Natural killer cell treated with Interleukin-12 subunit alpha and Interleukin-12 subunit beta and Interleukin-15 and Interleukin-18, amount 100 ng/mL, for 72 hours (primary cell): Measurements from ENCODE around the gene CPEB4. TPM values are rescaled to one million over a fixed set of nuclear protein-coding genes. Genes with fewer than 3 reads are reported as not detected.

Source experiments
- ATAC-seq, 2 donors: fragments of 150-1000 bp; cut with Tn5 transposase in 1 of 2; sonication (Bioruptor Pico), chemical (Tn5 transposase) in 1 of 2; 2 replicates each; pipeline ENCODE4 v1.10.0; 2021
- DNase-seq: peaks from one replicate; pipeline ENCODE4 v3.0.0; 2022; ENCODE audit warnings: low spot score
- H3K27ac Mint-ChIP-seq, 2 donors: 1 replicate in 1 of 2; 2 replicates in 1 of 2; pipeline ENCODE4 v1.8.0; 2022; ENCODE audit warnings: mixed read lengths in 2 of 2, mild to moderate bottlenecking in 1 of 2, moderate library complexity in 1 of 2
- H3K27me3 Mint-ChIP-seq, 2 donors: 1 replicate in 1 of 2; 2 replicates in 1 of 2; pipeline ENCODE4 v1.8.0; 2022; ENCODE audit warnings: mixed read lengths in 2 of 2
- H3K36me3 Mint-ChIP-seq: one replicate; pipeline ENCODE4 v1.8.0; 2022; ENCODE audit warnings: mixed read lengths
- H3K4me1 Mint-ChIP-seq, 2 donors: 1 replicate in 1 of 2; 2 replicates in 1 of 2; pipeline ENCODE4 v1.8.0; 2022; ENCODE audit warnings: low read depth in 2 of 2, mixed read lengths in 2 of 2, mild to moderate bottlenecking in 1 of 2
- H3K4me3 Mint-ChIP-seq: one replicate; pipeline ENCODE4 v1.8.0; 2022; ENCODE audit warnings: mixed read lengths
- H3K9me3 Mint-ChIP-seq: 2 replicates; pipeline ENCODE4 v1.8.0; 2022; ENCODE audit warnings: mixed read lengths
- total RNA-seq, 2 donors: library from RNA; stranded (reverse); gene quantifications; one replicate each; pipeline ENCODE4 v1.2.3, GENCODE V29; 2022

CPEB4 gene
- 10 to 100 TPM; 29.9 to 45.6 TPM for total RNA-seq

DNA sequence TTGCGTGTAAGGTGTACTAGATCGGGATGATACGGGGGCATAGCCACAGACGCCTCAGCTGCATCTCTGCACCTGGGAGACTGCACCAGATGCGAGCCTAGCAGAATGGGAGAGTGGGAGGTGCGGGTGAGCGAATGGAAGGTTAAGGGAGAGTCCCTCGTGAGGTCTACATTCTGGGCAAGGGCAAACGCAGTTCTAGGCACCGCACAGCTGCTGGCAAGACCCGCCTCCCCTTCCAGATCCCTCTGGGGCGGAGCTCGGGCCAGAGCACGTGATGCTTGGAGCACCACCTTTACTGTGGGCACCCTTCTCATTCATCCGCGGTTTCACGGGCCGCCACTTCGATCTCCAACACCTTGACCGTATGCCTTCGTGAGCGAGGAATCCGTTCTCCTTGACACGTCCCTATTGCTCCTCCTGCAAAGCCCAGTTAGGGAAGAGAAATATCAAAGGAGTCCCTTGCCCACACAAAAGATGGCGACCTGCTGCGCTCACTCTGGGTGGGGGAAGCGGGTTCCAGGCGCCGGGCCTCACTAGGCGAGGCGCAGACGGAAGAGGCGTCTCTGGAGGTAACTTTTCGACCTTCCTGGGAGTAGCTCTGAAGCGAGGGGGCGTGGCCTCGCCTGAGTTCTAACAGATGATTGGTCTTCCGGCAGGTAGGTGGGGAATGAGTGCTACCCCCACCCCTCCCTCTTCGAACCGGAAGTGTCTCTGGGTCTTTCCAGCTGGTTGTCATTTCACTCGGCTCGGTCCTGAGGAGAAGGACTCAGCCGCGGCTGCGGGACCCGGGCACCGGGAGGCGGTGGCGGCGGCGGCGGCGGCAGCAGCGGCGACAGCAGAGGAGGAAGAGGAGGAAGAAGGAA lies at the start of gene CPEB4:
Gene CPEB4, plus strand, starts transcription at position 740 of the 863 bp plus-strand sequence. CDS start 1,385 bp downstream, outside the sequence.
- H3K36me3 Mint-ChIP-seq: peaks cover 4% of the 10 kb centered on the region
- peak; percentile 97 to 98 for ATAC-seq
- peak; percentile 98 for DNase-seq
- H3K9me3 Mint-ChIP-seq: no peaks in the 10 kb centered on the region
- no peaks in the 10 kb centered on the region for H3K27me3 Mint-ChIP-seq
- H3K4me1 Mint-ChIP-seq: peaks cover 62 to 80% of the 10 kb centered on the region in 2 donors
- H3K27ac Mint-ChIP-seq: peak within 1 kb of the TSS; percentile 99 to 100
- peak within 1 kb of the TSS; percentile 95 for H3K4me3 Mint-ChIP-seq

DNA sequence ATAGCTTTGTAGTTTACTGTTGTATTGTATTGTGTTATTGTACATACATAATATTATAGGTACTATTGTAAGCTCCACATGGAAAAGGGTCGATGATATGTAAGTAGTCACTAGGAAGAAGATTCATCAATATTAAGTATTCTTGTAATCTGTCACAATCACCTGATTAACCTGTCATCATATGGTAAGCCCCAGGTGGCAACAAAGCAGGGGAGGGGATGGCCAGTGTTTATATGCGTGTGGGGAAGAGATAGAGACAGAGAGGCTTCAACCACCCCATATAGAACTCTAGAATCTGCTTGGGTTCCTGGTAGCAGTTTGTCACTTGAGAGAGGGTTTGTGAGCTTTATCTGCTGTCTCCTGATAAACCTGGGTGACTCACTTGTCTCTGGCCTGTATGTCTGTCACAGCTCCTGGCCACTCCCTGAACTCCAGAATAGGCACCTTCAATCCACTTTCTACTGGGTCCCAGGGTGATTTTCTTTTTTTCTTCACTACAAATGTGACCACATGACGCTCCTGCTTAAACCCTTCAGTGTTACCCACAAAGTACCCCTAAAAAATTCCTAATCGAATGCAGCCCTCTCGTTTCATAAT lies 48.9 kb upstream of the CPEB4 start:
- Mint-ChIP-seq H3K4me1 (no peaks in the 10 kb centered on the region), H3K27ac (no peak overlapping the region)
- ATAC-seq: no peak

DNA sequence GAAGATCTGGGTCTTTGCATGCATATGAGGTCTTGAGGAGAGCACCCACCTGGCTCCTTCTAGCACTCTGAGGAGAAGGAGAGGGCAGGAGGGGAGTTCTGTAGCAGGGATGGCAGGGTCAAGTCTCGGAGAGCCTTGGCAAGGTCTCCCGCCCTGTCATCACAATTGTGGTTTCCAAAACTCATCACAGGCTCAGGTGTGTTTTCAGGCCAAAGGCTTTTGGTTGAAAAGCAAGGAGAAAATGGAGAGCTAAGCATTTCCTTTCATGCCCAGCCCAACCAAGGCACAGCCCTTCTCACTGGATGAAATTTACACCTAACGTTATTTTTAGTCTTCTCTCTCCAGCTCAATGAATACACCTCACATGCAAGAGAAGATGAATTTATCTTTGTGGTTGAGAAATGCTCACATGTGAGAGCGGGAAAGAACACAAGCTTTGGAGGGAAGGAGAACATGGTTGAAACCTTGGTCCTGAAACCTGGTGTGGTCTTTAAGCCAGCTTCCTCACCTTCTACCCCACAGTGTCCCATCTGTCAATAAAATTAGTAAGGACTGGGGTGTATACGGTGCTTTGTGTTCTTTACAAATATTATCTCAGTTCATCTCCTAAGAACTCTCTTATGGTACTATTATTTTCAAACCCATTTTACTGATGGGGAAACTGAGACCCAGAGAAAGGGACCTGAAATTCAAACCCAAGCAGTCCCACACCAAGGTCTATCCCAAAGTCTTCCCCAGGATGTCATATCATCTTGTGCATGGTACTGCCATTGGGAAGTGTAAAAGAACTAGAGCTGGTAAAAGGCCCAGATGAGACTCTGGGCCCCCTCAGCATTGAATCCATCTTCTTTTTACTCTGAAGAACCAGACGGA lies 47.8 kb upstream of the CPEB4 start:
- Mint-ChIP-seq H3K4me1 (no peaks in the 10 kb centered on the region), H3K27ac (no peak overlapping the region), H3K4me3 (no peak overlapping the region), H3K27me3 (peaks cover 0 to 3% of the 10 kb centered on the region in 2 donors), H3K36me3 (no peaks in the 10 kb centered on the region), H3K9me3 (no peaks in the 10 kb centered on the region)
- ATAC-seq (no peak), DNase-seq (no peak)

More for the DNA sequence above, 48.9 kb upstream of the CPEB4 start:
- H3K9me3 Mint-ChIP-seq: no peaks in the 10 kb centered on the region
- H3K4me3 Mint-ChIP-seq: no peak overlapping the region
- no peaks in the 10 kb centered on the region for H3K36me3 Mint-ChIP-seq
- no peak for DNase-seq
- H3K27me3 Mint-ChIP-seq: peaks cover 0 to 2% of the 10 kb centered on the region in 2 donors

DNA sequence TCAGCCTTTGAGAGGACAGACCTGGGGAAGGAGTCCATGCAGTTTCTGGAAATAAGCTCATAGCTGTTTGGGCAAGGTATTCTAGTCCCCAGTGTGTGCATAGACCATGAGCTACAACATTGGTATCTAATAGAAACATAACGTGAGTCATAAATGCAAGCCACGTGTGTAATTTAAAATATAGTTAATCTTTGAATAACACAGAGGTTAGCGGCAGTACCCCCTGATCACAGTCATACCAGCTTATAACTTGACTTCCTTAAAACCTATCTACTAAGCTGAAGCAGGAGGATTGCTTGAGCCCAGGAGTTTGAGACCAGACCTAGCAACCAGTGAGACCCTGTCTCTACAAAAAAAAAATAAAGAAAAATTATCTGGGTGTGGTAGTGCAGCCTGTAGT lies 46.4 kb upstream of the CPEB4 start:
- Mint-ChIP-seq H3K4me1 (no peaks in the 10 kb centered on the region), H3K36me3 (no peaks in the 10 kb centered on the region), H3K27ac (no peak overlapping the region), H3K4me3 (no peak overlapping the region), H3K9me3 (no peaks in the 10 kb centered on the region), H3K27me3 (peaks cover 0 to 6% of the 10 kb centered on the region in 2 donors)
- no peak for DNase-seq
- peak in 1 of 2 donors; percentile 24 for ATAC-seq

DNA sequence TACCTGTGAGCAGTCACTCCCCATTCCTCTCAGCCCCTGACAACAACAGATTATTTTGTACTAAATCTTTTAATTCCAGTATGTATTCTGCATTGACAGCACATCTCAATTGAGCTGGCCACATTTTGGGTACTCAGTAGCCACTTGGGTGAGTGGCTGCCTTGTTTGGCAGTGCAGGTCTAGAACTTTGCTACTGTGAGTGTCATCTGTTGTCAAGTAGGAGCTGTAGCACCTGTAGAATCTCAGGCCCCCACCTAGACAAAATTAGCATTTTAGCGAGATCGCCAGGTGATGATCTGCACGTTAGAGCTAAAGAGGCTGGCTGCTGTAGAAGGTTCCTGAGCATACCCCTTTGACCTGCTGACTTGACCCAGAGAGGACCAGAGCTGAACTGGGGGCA lies 44.4 kb upstream of the CPEB4 start:
- H3K27me3 Mint-ChIP-seq: peaks cover 0 to 9% of the 10 kb centered on the region in 2 donors
- DNase-seq (no peak), ATAC-seq (no peak)
- H3K9me3 Mint-ChIP-seq: peaks cover 3% of the 10 kb centered on the region
- no peaks in the 10 kb centered on the region for H3K4me1 Mint-ChIP-seq
- no peak overlapping the region for H3K27ac Mint-ChIP-seq
- no peak overlapping the region for H3K4me3 Mint-ChIP-seq
- H3K36me3 Mint-ChIP-seq: peaks cover 3% of the 10 kb centered on the region

DNA sequence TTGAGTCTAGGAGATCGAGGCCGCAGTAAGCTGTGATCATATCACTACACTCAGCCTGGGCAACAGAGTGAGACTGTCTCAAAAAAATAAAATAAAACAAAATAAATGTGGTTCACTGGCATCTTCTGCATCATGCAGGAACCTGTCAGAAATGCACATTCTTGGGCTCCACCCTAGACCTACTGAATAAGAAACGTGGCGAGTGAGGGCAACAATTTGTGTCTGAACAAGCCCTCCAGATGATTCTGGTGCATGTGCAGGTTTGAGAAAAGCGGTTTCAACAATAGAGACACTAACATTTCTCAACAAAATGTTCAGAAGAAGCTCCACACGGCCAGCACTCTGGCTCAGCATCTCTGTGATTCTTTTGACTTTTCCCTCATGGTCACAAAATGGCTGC lies 42.8 kb upstream of the CPEB4 start:
- peaks cover 0 to 11% of the 10 kb centered on the region in 2 donors for H3K27me3 Mint-ChIP-seq
- DNase-seq: no peak
- H3K36me3 Mint-ChIP-seq: peaks cover 4% of the 10 kb centered on the region
- no peak for ATAC-seq
- no peaks in the 10 kb centered on the region for H3K4me1 Mint-ChIP-seq
- no peak overlapping the region for H3K4me3 Mint-ChIP-seq
- H3K9me3 Mint-ChIP-seq: peaks cover 3% of the 10 kb centered on the region
- H3K27ac Mint-ChIP-seq: no peak overlapping the region

GRCh38 chr5:173846929-173847501 lies 41.1 kb upstream of the CPEB4 start:
- ATAC-seq (no peak), DNase-seq (no peak)
- no peaks in the 10 kb centered on the region for H3K4me1 Mint-ChIP-seq
- H3K4me3 Mint-ChIP-seq: no peak overlapping the region
- H3K27me3 Mint-ChIP-seq: peaks cover 7 to 21% of the 10 kb centered on the region in 2 donors
- peaks cover 3% of the 10 kb centered on the region for H3K9me3 Mint-ChIP-seq
- H3K27ac Mint-ChIP-seq: no peak overlapping the region
- peaks cover 4% of the 10 kb centered on the region for H3K36me3 Mint-ChIP-seq

GRCh38 chr5:173848986-173849596 lies 39.1 kb upstream of the CPEB4 start:
- Mint-ChIP-seq H3K27me3 (peaks cover 15 to 24% of the 10 kb centered on the region in 2 donors), H3K36me3 (peaks cover 4% of the 10 kb centered on the region), H3K4me1 (peaks cover 0 to 3% of the 10 kb centered on the region in 2 donors), H3K9me3 (peaks cover 3% of the 10 kb centered on the region), H3K4me3 (no peak overlapping the region), H3K27ac (no peak overlapping the region)
- ATAC-seq (no peak), DNase-seq (no peak)

DNA sequence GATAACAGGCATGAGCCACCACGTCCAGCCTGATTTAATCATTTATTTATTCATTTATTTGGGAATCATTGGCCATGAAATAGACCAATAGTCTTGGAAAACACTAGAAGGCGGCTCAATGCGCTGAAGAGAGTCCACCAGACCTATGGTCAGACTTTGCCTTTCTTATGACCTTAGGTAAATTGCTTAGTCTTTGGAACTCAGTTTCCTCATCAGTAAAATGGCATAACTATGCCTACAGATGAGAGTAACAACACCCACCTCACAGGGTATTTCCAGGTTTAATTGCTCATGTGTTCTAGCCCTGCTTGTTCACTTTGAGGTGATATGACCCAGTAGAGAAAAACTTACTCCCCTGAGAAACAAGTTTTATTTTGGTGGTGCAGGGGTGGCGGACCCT lies 38.2 kb upstream of the CPEB4 start:
- Mint-ChIP-seq H3K27me3 (peaks cover 16 to 21% of the 10 kb centered on the region in 2 donors), H3K4me1 (peaks cover 0 to 3% of the 10 kb centered on the region in 2 donors), H3K27ac (no peak overlapping the region), H3K4me3 (no peak overlapping the region), H3K36me3 (peaks cover 4% of the 10 kb centered on the region), H3K9me3 (peaks cover 3% of the 10 kb centered on the region)
- DNase-seq (no peak), ATAC-seq (no peak)

- Mint-ChIP-seq H3K9me3 (peaks cover 3% of the 10 kb centered on the region), H3K36me3 (peaks cover 4% of the 10 kb centered on the region), H3K4me3 (no peak overlapping the region), H3K27me3 (peaks cover 23 to 24% of the 10 kb centered on the region in 2 donors), H3K27ac (no peak overlapping the region), H3K4me1 (peaks cover 0 to 6% of the 10 kb centered on the region in 2 donors)
- DNase-seq (no peak), ATAC-seq (no peak)
These were observed 37.5 kb upstream of the CPEB4 start for GRCh38 chr5:173850659-173851058.

GRCh38 chr5:173851595-173852243 lies 36.4 kb upstream of the CPEB4 start:
- ATAC-seq (no peak), DNase-seq (no peak)
- Mint-ChIP-seq H3K36me3 (peaks cover 4% of the 10 kb centered on the region), H3K4me1 (peaks cover 0 to 6% of the 10 kb centered on the region in 2 donors), H3K27ac (no peak overlapping the region), H3K27me3 (peaks cover 22 to 23% of the 10 kb centered on the region in 2 donors), H3K9me3 (peaks cover 3% of the 10 kb centered on the region), H3K4me3 (no peak overlapping the region)

- DNase-seq (no peak), ATAC-seq (no peak)
- Mint-ChIP-seq H3K27ac (no peak overlapping the region), H3K9me3 (peaks cover 3% of the 10 kb centered on the region), H3K27me3 (peaks cover 22 to 23% of the 10 kb centered on the region in 2 donors), H3K4me1 (peaks cover 0 to 6% of the 10 kb centered on the region in 2 donors), H3K36me3 (peaks cover 4% of the 10 kb centered on the region), H3K4me3 (no peak overlapping the region)
These were observed 35.3 kb upstream of the CPEB4 start for GRCh38 chr5:173852790-173853359.
